HepG2 (cell line): ENCODE measurements around the gene SOSTDC1. TPM values are rescaled to one million over a fixed set of nuclear protein-coding genes. Genes with fewer than 3 reads are reported as not detected.

Experiments
- ATAC-seq: fragments of 200-7000 bp; cut with Tn5 transposase; 3 replicates; pipeline ENCODE4 v1.9.1; 2020; ENCODE audit warnings: mild to moderate bottlenecking, moderate library complexity
- BruUV-seq: library from RNA; stranded (reverse); fragments of 400-500 nt; replicated peaks from 2 replicates; lab custom pipeline; 2021; lab: Mats Ljungman, UMichigan
- CTCF ChIA-PET: fragments of 300-600 bp; formaldehyde crosslinking; extraction: SDS; loops from one replicate; lab custom pipeline; 2021; ENCODE audit warnings: low total read pairs, inconsistent platforms, low intra/inter-chr PET ratio; lab: Yijun Ruan, JAX
- POLR2A ChIA-PET: fragments of 350-600 bp; sonication (Branson Sonifier 250); formaldehyde crosslinking; loops from one replicate; lab custom pipeline; 2020; ENCODE audit warnings: antibody characterized with exemption, inconsistent platforms; lab: Yijun Ruan, JAX
- DNase-seq: peaks from one replicate; pipeline ENCODE4 v3.0.0-alpha.2; 2015; ENCODE audit warnings: low spot score
- FAIRE-seq: peaks from 3 replicates; lab custom pipeline; 2011; peaks lifted over from hg19 to GRCh38; lab: Jason Lieb, UNC
- H2AFZ ChIP-seq: one replicate; pipeline ENCODE4 v1.6.1; 2011; ENCODE audit warnings: low read length, inconsistent platforms
- H3K27ac ChIP-seq: fragments of 300-600 bp; 3 replicates; pipeline ENCODE4 v1.8.0; 2011; ENCODE audit warnings: mixed run types, mild to moderate bottlenecking, mixed read lengths, low read length, inconsistent platforms; ENCODE audit not compliant: insufficient read depth; ENCODE audit errors: extremely low read length
- H3K27me3 ChIP-seq, 2 experiments: fragments of 200-600 bp in 1 of 2; 2 replicates in 1 of 2; 3 replicates in 1 of 2; pipeline versions ENCODE4 v1.6.0 to v1.8.0; 2011; ENCODE audit warnings: low read length in 2 of 2, mild to moderate bottlenecking in 2 of 2, moderate library complexity in 2 of 2, inconsistent platforms in 1 of 2; ENCODE audit not compliant: insufficient read depth in 2 of 2, control insufficient read depth in 1 of 2
- H3K36me3 ChIP-seq, 2 experiments: fragments of 200-600 bp in 1 of 2; replicated peaks in 1 of 2; 2 replicates in 1 of 2; 3 replicates in 1 of 2; pipeline versions ENCODE4 v1.5.1 to v1.8.0; 2011; ENCODE audit warnings: low read length in 2 of 2, inconsistent platforms in 1 of 2; ENCODE audit not compliant: insufficient read depth in 2 of 2, control insufficient read depth in 1 of 2
- H3K4me1 ChIP-seq: 2 replicates; pipeline ENCODE4 v1.5.1; 2012; ENCODE audit warnings: low read length, inconsistent platforms; ENCODE audit not compliant: insufficient read depth
- H3K4me2 ChIP-seq: 2 replicates; pipeline ENCODE4 v1.6.0; 2011; ENCODE audit warnings: low read depth, low read length, inconsistent platforms
- H3K4me3 ChIP-seq, 3 experiments: fragments of 200-600 bp in 1 of 3; sonication (generic), shearing (Covaris generic) in 1 of 3; replicated peaks in 1 of 3; 2 replicates each; pipeline ENCODE4 v1.5.1; 2011 to 2016; ENCODE audit warnings: low read length in 3 of 3, inconsistent platforms in 2 of 3, low read depth in 2 of 3, mild to moderate bottlenecking in 2 of 3, control low read depth in 1 of 3, mixed read lengths in 1 of 3; ENCODE audit not compliant: insufficient read depth in 1 of 3
- H3K79me2 ChIP-seq: one replicate; pipeline ENCODE4 v1.6.1; 2011; ENCODE audit warnings: low read length, inconsistent platforms; ENCODE audit not compliant: insufficient read depth
- H3K9ac ChIP-seq: 2 replicates; pipeline ENCODE4 v1.6.0; 2011; ENCODE audit warnings: mild to moderate bottlenecking, low read depth, low read length, inconsistent platforms; ENCODE audit not compliant: insufficient read depth
- H3K9me3 ChIP-seq: 2 replicates; pipeline ENCODE4 v1.5.1; 2012; ENCODE audit warnings: mild to moderate bottlenecking, low read length
- H4K20me1 ChIP-seq: 2 replicates; pipeline ENCODE4 v1.6.0; 2011; ENCODE audit warnings: inconsistent platforms, mild to moderate bottlenecking, low read length, moderate library complexity; ENCODE audit not compliant: insufficient read depth
- DPF2 ChIP-seq: sonication (generic); formaldehyde crosslinking; IDR thresholded peaks from 2 replicates; pipeline ENCODE4 v1.4.0; 2020; ENCODE audit warnings: mild to moderate bottlenecking, low read depth, missing genetic modification reagents, borderline replicate concordance
- MATR3 ChIP-seq: sonication (generic); formaldehyde crosslinking; IDR thresholded peaks from 2 replicates; pipeline ENCODE4 v1.4.0; 2020; ENCODE audit warnings: missing genetic modification reagents
- PCBP2 ChIP-seq: fragments of 200-400 bp; formaldehyde crosslinking; optimal IDR thresholded peaks from 2 replicates; pipeline ENCODE3; 2018; ENCODE audit warnings: low read length, low read depth; ENCODE audit not compliant: poor library complexity, severe bottlenecking
- ZFP37 ChIP-seq: sonication (generic); formaldehyde crosslinking; IDR thresholded peaks from 2 replicates; pipeline ENCODE4 v1.4.0; 2020; ENCODE audit warnings: missing genetic modification reagents, borderline replicate concordance
- ZNF441 ChIP-seq: sonication (generic); formaldehyde crosslinking; IDR thresholded peaks from 2 replicates; pipeline ENCODE4 v1.7.0; 2021; ENCODE audit warnings: missing genetic modification reagents, borderline replicate concordance
- ZNF496 ChIP-seq: sonication (generic); formaldehyde crosslinking; IDR thresholded peaks from 2 replicates; pipeline ENCODE4 v1.8.1; 2023; ENCODE audit warnings: mild to moderate bottlenecking, moderate library complexity, missing genetic modification reagents; ENCODE audit not compliant: insufficient replicate concordance
- WGBS: methylation state at CpG from one replicate; pipeline ENCODE4 v1.1.6; 2017; ENCODE audit warnings: low lambda C conversion rate; 5-methylcytosine and 5-hydroxymethylcytosine counted together
- in situ Hi-C: cut with HindIII; loops from 2 replicates; pipeline ENCODE4 v1.10.0; 2017; ENCODE audit warnings: low pct_unique_long_range_greater_than_20kb; ENCODE audit not compliant: extremely low pct_ligation_motif_present
- intact Hi-C: fragments of 100-400 bp; cut with micrococcal nuclease; formaldehyde crosslinking; loops from one replicate; pipeline ENCODE4 v1.10.0; 2022; ENCODE audit not compliant: unreplicated experiment
- polyA plus RNA-seq, 8 experiments: library from polyadenylated mRNA; depleted of rRNA in 3 of 8; stranded (reverse) in 7 of 8; unstranded in 1 of 8; fragments of >200 nt; fragmentation: Illumina TruSeq in 4 of 8; extraction: Trizol in 4 of 8; gene quantifications; 2 replicates each; pipeline versions ENCODE4 v1.2.1 to v1.2.3, GENCODE V29; 2011 to 2016; ENCODE audit warnings: low read depth in 4 of 8, missing spikeins in 1 of 8, mixed read lengths in 1 of 8; ENCODE audit not compliant: insufficient read depth in 1 of 8
- small RNA-seq, 3 experiments: library from RNA; depleted of rRNA; stranded (forward); fragments of <200 nt; gene quantifications; one replicate each; pipeline ENCODE3, GENCODE V24; 2012; ENCODE audit warnings: low read depth in 2 of 3, low replicate concordance in 1 of 3; ENCODE audit not compliant: insufficient read length in 3 of 3, insufficient read depth in 2 of 3
- total RNA-seq, 5 experiments: library from RNA; depleted of rRNA; stranded (reverse); fragments of >200 nt; fragmentation: Illumina TruSeq; extraction: Trizol; gene quantifications; 2 replicates each; pipeline ENCODE4 v1.2.3, GENCODE V29; 2016; ENCODE audit warnings: low read depth in 1 of 5
- TF ChIP-seq, protein P1 (sequence below): IDR thresholded peaks from 2 replicates; pipeline ENCODE4 v1.6.1; 2016
- TF ChIP-seq, protein P2 (sequence below): sonication (generic); formaldehyde crosslinking; IDR thresholded peaks from 2 replicates; pipeline ENCODE4 v1.4.0; 2020; ENCODE audit warnings: mild to moderate bottlenecking, missing genetic modification reagents

SOSTDC1 gene
- total and polyA plus RNA-seq, 2 of the 13 experiments (the other 11 are each of a cell fraction or from before 2014, with no cell fraction given): not detected

DNA sequence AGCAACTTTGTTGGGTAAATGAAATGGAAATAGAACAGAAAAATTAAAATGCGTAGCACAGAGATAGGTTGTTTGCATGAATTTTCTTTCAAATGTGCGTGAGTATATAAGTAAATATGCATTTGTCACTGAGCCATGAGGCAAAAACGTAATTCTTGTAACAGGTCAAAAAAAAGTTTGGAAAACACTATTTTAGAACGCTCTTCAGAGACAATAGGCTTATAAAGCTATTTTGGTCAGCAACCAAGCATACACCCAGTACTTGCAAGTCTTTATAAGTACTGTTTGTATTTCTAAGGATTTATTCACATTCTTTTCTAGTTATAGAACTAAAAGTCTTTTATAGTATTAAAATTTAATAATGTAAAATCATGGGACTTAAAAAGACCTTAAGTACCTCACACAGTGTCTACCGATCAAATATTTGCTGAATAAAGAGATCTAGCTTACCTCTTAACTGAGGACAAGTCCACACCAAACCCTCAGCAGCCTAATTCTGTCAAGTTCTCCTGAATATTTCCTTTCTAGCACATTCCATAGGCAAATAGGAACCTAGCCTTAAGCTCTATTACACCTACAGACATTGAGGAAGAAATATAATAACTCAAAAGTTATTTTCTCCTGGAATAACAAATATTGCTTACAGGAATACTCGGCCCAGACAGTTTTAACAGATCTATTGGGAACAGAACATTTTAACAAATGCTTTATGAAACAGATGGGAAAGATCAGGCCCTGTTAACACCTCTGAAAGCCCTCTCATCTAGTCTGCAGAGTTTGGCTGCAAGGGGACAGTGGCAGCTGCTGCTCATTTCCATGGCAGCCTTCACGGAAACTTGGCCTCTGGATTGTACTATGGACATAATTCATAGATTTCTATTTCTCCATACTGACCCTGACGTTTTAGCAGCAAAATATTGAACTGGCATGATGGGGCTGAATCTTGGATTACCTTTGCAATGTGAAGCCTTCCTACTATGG, 53.0 kb downstream of the SOSTDC1 start:
- no peaks in the 10 kb centered on the region for H3K4me1 ChIP-seq
- intact Hi-C loops: no loop called here
- H3K36me3 ChIP-seq: no peaks in the 10 kb centered on the region
- no peak overlapping the region for H3K9ac ChIP-seq
- no peaks in the 10 kb centered on the region for H3K79me2 ChIP-seq
- H4K20me1 ChIP-seq: no peaks in the 10 kb centered on the region
- no TSS peak for BruUV-seq
- no peak overlapping the region for H3K4me3 ChIP-seq
- 59% methylated on average over 6 of the region's 8 CpGs for WGBS
- ChIA-PET POLR2A (no interaction called here), CTCF (no interaction called here)
- no peak overlapping the region for H2AFZ ChIP-seq
- no peaks in the 10 kb centered on the region for H3K9me3 ChIP-seq
- in situ Hi-C loops: no loop called here
- no peak overlapping the region for H3K27ac ChIP-seq
- DNase-seq (no peak), ATAC-seq (no peak), FAIRE-seq (no peak)
- H3K4me2 ChIP-seq: no peak overlapping the region
- TF ChIP-seq, protein P1, sequence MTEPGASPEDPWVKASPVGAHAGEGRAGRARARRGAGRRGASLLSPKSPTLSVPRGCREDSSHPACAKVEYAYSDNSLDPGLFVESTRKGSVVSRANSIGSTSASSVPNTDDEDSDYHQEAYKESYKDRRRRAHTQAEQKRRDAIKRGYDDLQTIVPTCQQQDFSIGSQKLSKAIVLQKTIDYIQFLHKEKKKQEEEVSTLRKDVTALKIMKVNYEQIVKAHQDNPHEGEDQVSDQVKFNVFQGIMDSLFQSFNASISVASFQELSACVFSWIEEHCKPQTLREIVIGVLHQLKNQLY (CRISPR knock-in tag): no peak
- TF ChIP-seq MATR3 (CRISPR knock-in tag) (no peak), ZNF496 (CRISPR knock-in tag) (no peak), PCBP2 (no peak), ZFP37 (CRISPR knock-in tag) (no peak), ZNF441 (CRISPR knock-in tag) (no peak), DPF2 (CRISPR knock-in tag) (no peak)
- TF ChIP-seq, protein P2, sequence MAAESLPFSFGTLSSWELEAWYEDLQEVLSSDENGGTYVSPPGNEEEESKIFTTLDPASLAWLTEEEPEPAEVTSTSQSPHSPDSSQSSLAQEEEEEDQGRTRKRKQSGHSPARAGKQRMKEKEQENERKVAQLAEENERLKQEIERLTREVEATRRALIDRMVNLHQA (CRISPR knock-in tag): no peak
- no peaks in the 10 kb centered on the region for H3K27me3 ChIP-seq

Small RNA genes lying within 50 kb of the gene (small RNA-seq; reads per million reads assigned to genes)
- gene AC005014.3: 0 reads per million in 3 experiments

Other genes with a start within 250 kb of the SOSTDC1 start
- 1.1 and 1.3 TPM in 2 replicates for gene CRPPA, start 44.2 kb downstream of the SOSTDC1 start, total RNA-seq (2016; rRNA removed; fragmentation: Illumina TruSeq; extraction: Trizol)
- 0.16 and 0.18 TPM in 2 replicates for gene CRPPA, start 44.2 kb downstream of the SOSTDC1 start, polyA plus RNA-seq (2011; rRNA removed)
- not detected in 2 replicates for gene LRRC72, start 61.1 kb upstream of the SOSTDC1 start, total RNA-seq (2016; rRNA removed; fragmentation: Illumina TruSeq; extraction: Trizol)
- gene LRRC72, start 61.1 kb upstream of the SOSTDC1 start, polyA plus RNA-seq (2011; rRNA removed): not detected in 2 replicates
- 21.6 and 32.0 TPM in 2 replicates for gene ANKMY2, start 180.0 kb upstream of the SOSTDC1 start, total RNA-seq (2016; rRNA removed; fragmentation: Illumina TruSeq; extraction: Trizol)
- gene ANKMY2, start 180.0 kb upstream of the SOSTDC1 start, polyA plus RNA-seq (2011; rRNA removed): 11.1 and 12.2 TPM in 2 replicates
- gene BZW2, start 180.4 kb upstream of the SOSTDC1 start, total RNA-seq (2016; rRNA removed; fragmentation: Illumina TruSeq; extraction: Trizol): 95.2 and 111 TPM in 2 replicates
- 18.9 and 21.8 TPM in 2 replicates for gene BZW2, start 180.4 kb upstream of the SOSTDC1 start, polyA plus RNA-seq (2011; rRNA removed)